IMR-90 (cell line): ENCODE data around the gene CAMTA1. TPM values are rescaled to one million over a fixed set of nuclear protein-coding genes. Genes with fewer than 3 reads are reported as not detected.

Experiments
- ATAC-seq: fragments of 200-7000 bp; cut with Tn5 transposase; 2 replicates; pipeline ENCODE4 v1.9.1; 2020; ENCODE audit warnings: low read depth, mild to moderate bottlenecking, moderate library complexity
- BruUV-seq: library from RNA; stranded (reverse); fragments of 400-500 nt; replicated peaks from 2 replicates; lab custom pipeline; 2021; lab: Mats Ljungman, UMichigan
- CTCF ChIA-PET: fragments of 300-600 bp; formaldehyde crosslinking; extraction: SDS; loops from one replicate; lab custom pipeline; 2021; ENCODE audit warnings: antibody characterized with exemption; lab: Yijun Ruan, JAX
- POLR2A ChIA-PET: fragments of 300-600 bp; sonication (Branson Sonifier 250); formaldehyde crosslinking; loops from one replicate; lab custom pipeline; 2022; ENCODE audit warnings: antibody characterized with exemption; ENCODE audit not compliant: unreplicated experiment; lab: Charles Lee
- DNase-seq: peaks from one replicate; pipeline ENCODE4 v3.0.0; 2013
- H2AFZ ChIP-seq: replicated peaks from 2 replicates; pipeline ENCODE3; 2013; ENCODE audit warnings: low read length, mild to moderate bottlenecking; ENCODE audit not compliant: poor library complexity
- H2AK5ac ChIP-seq: 2 replicates; pipeline ENCODE4 v1.6.1; 2013; ENCODE audit warnings: low read depth, low read length, inconsistent platforms
- H2AK9ac ChIP-seq: replicated peaks from 2 replicates; pipeline ENCODE3; 2013; ENCODE audit warnings: mild to moderate bottlenecking, low read depth, low read length, moderate library complexity; ENCODE audit not compliant: poor library complexity
- H2BK120ac ChIP-seq: 2 replicates; pipeline ENCODE4 v1.6.1; 2013; ENCODE audit warnings: low read depth, low read length, inconsistent platforms
- H2BK15ac ChIP-seq: 3 replicates; pipeline ENCODE4 v1.6.1; 2013; ENCODE audit warnings: low read depth, low read length, inconsistent platforms
- H2BK20ac ChIP-seq: 2 replicates; pipeline ENCODE4 v1.6.1; 2013; ENCODE audit warnings: low read depth, mild to moderate bottlenecking, inconsistent platforms, low read length, moderate library complexity
- H2BK5ac ChIP-seq: 2 replicates; pipeline ENCODE4 v1.6.1; 2013; ENCODE audit warnings: mild to moderate bottlenecking, low read depth, low read length, inconsistent platforms; ENCODE audit not compliant: poor library complexity, severe bottlenecking
- H3K14ac ChIP-seq: replicated peaks from 2 replicates; pipeline ENCODE4 v1.6.1; 2013; ENCODE audit warnings: low read depth, low read length, inconsistent platforms
- H3K18ac ChIP-seq: 2 replicates; pipeline ENCODE4 v1.6.1; 2013; ENCODE audit warnings: low read depth, low read length, control low read depth
- H3K23ac ChIP-seq: 2 replicates; pipeline ENCODE4 v1.6.1; 2013; ENCODE audit warnings: low read depth, low read length, inconsistent platforms
- H3K27ac ChIP-seq: 2 replicates; pipeline ENCODE4 v1.5.1; 2013; ENCODE audit warnings: mild to moderate bottlenecking, control low read depth, low read length; ENCODE audit not compliant: insufficient read depth
- H3K27me3 ChIP-seq: 2 replicates; pipeline ENCODE4 v1.6.1; 2013; ENCODE audit warnings: low read length; ENCODE audit not compliant: control insufficient read depth, insufficient read depth
- H3K36me3 ChIP-seq: 2 replicates; pipeline ENCODE4 v1.6.1; 2013; ENCODE audit warnings: low read length, mixed read lengths; ENCODE audit not compliant: control insufficient read depth, insufficient read depth
- H3K4ac ChIP-seq: 2 replicates; pipeline ENCODE4 v1.6.1; 2013; ENCODE audit warnings: low read depth, low read length, inconsistent platforms
- H3K4me1 ChIP-seq: 2 replicates; pipeline ENCODE4 v1.6.1; 2013; ENCODE audit warnings: low read length, mixed read lengths; ENCODE audit not compliant: control insufficient read depth, insufficient read depth
- H3K4me2 ChIP-seq: 2 replicates; pipeline ENCODE4 v1.6.1; 2013; ENCODE audit warnings: low read depth, mild to moderate bottlenecking, control low read depth, low read length, moderate library complexity
- H3K4me3 ChIP-seq: 2 replicates; pipeline ENCODE4 v1.5.1; 2013; ENCODE audit warnings: low read depth, mild to moderate bottlenecking, control low read depth, low read length, moderate library complexity; ENCODE audit not compliant: insufficient read depth
- H3K56ac ChIP-seq: 2 replicates; pipeline ENCODE4 v1.6.1; 2013; ENCODE audit warnings: low read length, inconsistent platforms; ENCODE audit not compliant: insufficient read depth; ENCODE audit errors: extremely low read depth
- H3K79me1 ChIP-seq, 2 experiments: 2 replicates each; pipeline ENCODE4 v1.6.1; 2013; ENCODE audit warnings: low read length in 2 of 2, inconsistent platforms in 1 of 2, low read depth in 1 of 2
- H3K9ac ChIP-seq: 2 replicates; pipeline ENCODE4 v1.6.1; 2013; ENCODE audit warnings: low read depth, low read length, control low read depth
- H3K9me1 ChIP-seq: 2 replicates; pipeline ENCODE4 v1.6.1; 2013; ENCODE audit warnings: low read length, inconsistent platforms; ENCODE audit not compliant: insufficient read depth
- H3K9me3 ChIP-seq: 2 replicates; pipeline ENCODE4 v1.6.1; 2013; ENCODE audit warnings: low read length; ENCODE audit not compliant: control insufficient read depth, insufficient read depth
- H4K20me1 ChIP-seq: 2 replicates; pipeline ENCODE4 v1.6.1; 2013; ENCODE audit warnings: low read length, inconsistent platforms; ENCODE audit not compliant: insufficient read depth
- H4K5ac ChIP-seq: 2 replicates; pipeline ENCODE4 v1.6.1; 2013; ENCODE audit warnings: mild to moderate bottlenecking, low read depth, low read length, control low read depth
- H4K8ac ChIP-seq, 2 experiments: 2 replicates each; pipeline ENCODE4 v1.6.1; 2013; ENCODE audit warnings: low read depth in 2 of 2, low read length in 2 of 2, control low read depth in 1 of 2, inconsistent platforms in 1 of 2
- H4K91ac ChIP-seq: 2 replicates; pipeline ENCODE4 v1.6.1; 2013; ENCODE audit warnings: low read depth, low read length, inconsistent platforms; ENCODE audit not compliant: insufficient read depth
- CTCF ChIP-seq: conservative IDR thresholded peaks from 2 replicates; pipeline ENCODE4 v1.5.1; 2012; ENCODE audit warnings: mild to moderate bottlenecking, low read depth, low read length, improper control_type of control experiment
- MAFK ChIP-seq: IDR thresholded peaks from 2 replicates; pipeline ENCODE4 v1.6.1; 2012; ENCODE audit warnings: low read depth, low read length, improper control_type of control experiment
- MAZ ChIP-seq: IDR thresholded peaks from 2 replicates; pipeline ENCODE4 v1.6.1; 2012; ENCODE audit warnings: low read depth, mild to moderate bottlenecking, low read length, improper control_type of control experiment, moderate library complexity, borderline replicate concordance
- POLR2A ChIP-seq: IDR thresholded peaks from 2 replicates; pipeline ENCODE4 v1.6.1; 2012; ENCODE audit warnings: mild to moderate bottlenecking, low read depth, low read length
- RAD21 ChIP-seq: IDR thresholded peaks from 2 replicates; pipeline ENCODE4 v1.6.1; 2012; ENCODE audit warnings: low read length, improper control_type of control experiment
- RFX5 ChIP-seq: IDR thresholded peaks from 2 replicates; pipeline ENCODE4 v1.8.0; 2012; ENCODE audit warnings: low read depth, mild to moderate bottlenecking, low read length, moderate library complexity
- WGBS, 2 experiments: methylation state at CpG; one replicate each; pipeline versions ENCODE4 v1.1.5 to v1.1.7; 2013; ENCODE audit warnings: missing lambda C conversion rate in 2 of 2; ENCODE audit not compliant: insufficient read length in 1 of 2; ENCODE audit errors: extremely low coverage in 2 of 2; 5-methylcytosine and 5-hydroxymethylcytosine counted together
- dilution Hi-C: fragments of 300-500 bp; cut with HindIII; formaldehyde crosslinking; loops from one replicate; pipeline ENCODE4 v1.14.3; 2018; ENCODE audit warnings: low sequenced_read_pairs; ENCODE audit not compliant: unreplicated experiment
- in situ Hi-C: fragments of 300-500 bp; cut with MboI; formaldehyde crosslinking; loops from 3 replicates; pipeline ENCODE4 v1.14.3; 2019; ENCODE audit warnings: low sequenced_read_pairs, inconsistent platforms, mixed read lengths
- intact Hi-C: fragments of 100-400 bp; cut with micrococcal nuclease; formaldehyde crosslinking; loops from 2 replicates; pipeline ENCODE4 v1.10.0; 2022
- polyA plus RNA-seq, 3 experiments: library from polyadenylated mRNA; depleted of rRNA; stranded (reverse); fragments of >200 nt; gene quantifications; 2 replicates each; pipeline ENCODE4 v1.2.3, GENCODE V29; 2012; ENCODE audit warnings: low replicate concordance in 1 of 3
- total RNA-seq: library from RNA; depleted of rRNA; stranded (reverse); fragments of >200 nt; gene quantifications from 2 replicates; pipeline ENCODE4 v1.2.3, GENCODE V29; 2012

CAMTA1 gene
- total and polyA plus RNA-seq, 2 of the 4 experiments (the other 2 are of a cell fraction), result 35.5 to 74.3 TPM

GRCh38 chr1:7036386-7036785, 251.1 kb downstream of the CAMTA1 start:
- Histone ChIP-seq H4K91ac (no peak overlapping the region), H3K23ac (no peak overlapping the region), H2AFZ (no peak overlapping the region), H3K79me1 (no peaks in the 10 kb centered on the region), H3K27ac (no peak overlapping the region), H4K5ac (no peak overlapping the region), H3K9ac (no peak overlapping the region), H3K56ac (no peak overlapping the region), H3K4me2 (no peak overlapping the region), H3K4me1 (no peaks in the 10 kb centered on the region), H2BK120ac (no peak overlapping the region), H4K8ac (no peak overlapping the region), H2AK5ac (no peak overlapping the region), H3K9me1 (no peaks in the 10 kb centered on the region), H2BK5ac (no peak overlapping the region), H4K20me1 (no peaks in the 10 kb centered on the region), H3K36me3 (no peaks in the 10 kb centered on the region), H3K4me3 (no peak overlapping the region), H3K9me3 (0 out of 2 replicates have a peak, but pooled peaks cover 3% of the 10 kb centered on the region), H2BK15ac (no peak overlapping the region), H3K18ac (no peak overlapping the region), H3K4ac (no peak overlapping the region), H2AK9ac (no peak overlapping the region), H3K14ac (no peak overlapping the region), H2BK20ac (no peak overlapping the region), H3K27me3 (peaks cover 1% of the 10 kb centered on the region; the same call in 1 of the 2 replicates)
- no peak for DNase-seq
- in situ Hi-C loops, result no loop called here
- ChIA-PET CTCF (interaction anchor here (0.9 kb wide), 1 partner anchor 34 kb away, joined by 3 read pairs; no protein-coding TSS in a partner anchor), POLR2A (no interaction called here)
- 60% methylated on average over 1 of the region's 8 CpGs; no CpG with 5 or more reads in 1 of the 2 experiments for WGBS, 2 experiments
- dilution Hi-C loops, result no loop called here
- no TSS peak for BruUV-seq
- ATAC-seq, result no peak
- intact Hi-C loops, result loop anchor here (10.0 kb wide), 1 partner anchor 312 kb away; no protein-coding TSS in a partner anchor
- TF ChIP-seq MAFK (no peak), MAZ (no peak), RFX5 (no peak), RAD21 (no peak), CTCF (no peak), POLR2A (no peak)
